Colonic mucosa (tissue), 4 donors: ENCODE measurements around the gene EFCAB13. TPM values are rescaled to one million over a fixed set of nuclear protein-coding genes. Genes with fewer than 3 reads are reported as not detected.
"Not testable (repeated sequence)": the region's sequence is repeated elsewhere in the genome, so short reads cannot be mapped to it uniquely, and the experiment has no call there.

Experiments used
- DNase-seq: peaks from one replicate; pipeline ENCODE4 v3.0.0-alpha.2; 2020
- H3K27ac ChIP-seq: fragments of 200-600 bp; one replicate; pipeline ENCODE4 v1.8.0; 2021
- H3K27me3 ChIP-seq: fragments of 200-600 bp; one replicate; pipeline ENCODE4 v1.8.0; 2021
- H3K36me3 ChIP-seq: fragments of 200-600 bp; one replicate; pipeline ENCODE4 v1.8.0; 2021
- H3K4me1 ChIP-seq: fragments of 200-600 bp; one replicate; pipeline ENCODE4 v1.8.0; 2021; ENCODE audit warnings: mild to moderate bottlenecking
- H3K4me3 ChIP-seq: fragments of 200-600 bp; one replicate; pipeline ENCODE4 v1.8.0; 2021
- H3K9ac ChIP-seq, 2 donors: one replicate each; pipeline ENCODE4 v1.7.0; 2013; ENCODE audit warnings: control low read depth in 2 of 2, low read depth in 2 of 2, low read length in 2 of 2
- H3K9me3 ChIP-seq: fragments of 200-600 bp; one replicate; pipeline ENCODE4 v1.8.0; 2021
- CTCF ChIP-seq: fragments of 200-600 bp; IDR thresholded peaks from one replicate; pipeline ENCODE4 v1.8.0; 2022; ENCODE audit warnings: antibody characterized with exemption, mild to moderate bottlenecking
- intact Hi-C: fragments of 100-400 bp; cut with DNase I; formaldehyde crosslinking; loops from one replicate; pipeline ENCODE4 v1.14.1; 2022
- total RNA-seq, 2 donors: library from RNA; stranded (reverse); fragmentation: NEBNext Ultra II Directional in 1 of 2; extraction: Animal tissue kit (Norgen Biotek cat#: 25700) in 1 of 2; gene quantifications; one replicate each; pipeline ENCODE4 v1.2.1, GENCODE V29; 2021
- donor health status: healthy.
- donor health status: DM: no; HTN: no; CAD: no.
- donor health status: DM: no; HTN: no; CAD: no.

Gene EFCAB13
- total RNA-seq, 2 donors from 2014 or later, result 2.6 to 3.2 TPM

GRCh38 chr17:47367257-47367656 is 43.5 kb downstream of the EFCAB13 start:
- Histone ChIP-seq H3K27ac (no peak overlapping the region), H3K4me1 (no peaks in the 10 kb centered on the region), H3K27me3 (no peaks in the 10 kb centered on the region), H3K9me3 (no peaks in the 10 kb centered on the region), H3K36me3 (no peaks in the 10 kb centered on the region), H3K9ac (no peak overlapping the region), H3K4me3 (no peak overlapping the region)
- intact Hi-C loops, result loop anchor here (10.0 kb wide), 1 partner anchor 248 kb away; no protein-coding TSS in a partner anchor
- TF ChIP-seq CTCF, result no peak
- no peak for DNase-seq

DNA sequence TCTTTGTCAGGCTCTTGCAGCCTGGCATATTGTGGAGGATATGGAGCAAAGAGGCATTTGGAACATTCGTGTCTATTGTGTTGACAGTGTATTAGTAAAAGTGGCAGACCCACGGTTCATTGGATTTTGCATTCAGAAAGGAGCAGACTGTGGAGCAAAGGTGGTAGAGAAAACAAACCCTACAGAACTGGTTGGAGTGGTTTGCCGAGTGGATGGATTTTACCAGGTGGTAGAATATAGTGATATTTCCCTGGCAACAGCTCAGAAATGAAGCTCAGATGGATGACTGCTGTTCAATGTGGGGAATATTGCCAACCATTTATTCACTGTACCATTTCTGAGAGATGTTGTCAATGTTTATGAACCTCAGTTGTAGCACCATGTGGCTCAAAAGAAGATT is 44.5 kb downstream of the EFCAB13 start:
- Histone ChIP-seq H3K4me3 (no peak overlapping the region), H3K9me3 (no peaks in the 10 kb centered on the region), H3K27me3 (no peaks in the 10 kb centered on the region), H3K4me1 (no peaks in the 10 kb centered on the region), H3K9ac (no peak overlapping the region), H3K27ac (no peak overlapping the region), H3K36me3 (no peaks in the 10 kb centered on the region)
- TF ChIP-seq CTCF, result no peak
- intact Hi-C loops, result loop anchor here (10.0 kb wide), 1 partner anchor 247 kb away; no protein-coding TSS in a partner anchor
- no peak for DNase-seq

GRCh38 chr17:47370899-47371298 is 47.1 kb downstream of the EFCAB13 start:
- H3K9ac ChIP-seq, DNase-seq, intact Hi-C loops: not testable (repeated sequence)

DNA sequence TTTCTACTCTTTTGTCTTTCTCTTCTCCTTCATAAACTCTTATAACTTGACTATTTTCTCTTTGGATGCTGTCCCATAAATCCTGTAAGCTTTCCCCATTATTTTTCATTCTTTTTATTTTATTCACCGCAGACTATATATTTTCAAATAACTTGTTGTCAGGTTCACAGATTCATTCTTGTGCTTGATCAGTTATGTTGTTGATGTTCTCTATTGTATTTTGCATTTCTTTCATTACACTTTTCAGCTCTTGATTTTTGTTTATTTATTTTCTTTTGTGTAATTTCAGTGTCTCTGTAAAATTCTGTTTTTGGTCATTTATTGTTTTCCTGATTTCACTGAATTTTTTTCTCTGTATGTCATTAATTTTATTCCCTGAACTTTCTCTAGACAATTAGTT is 49.2 kb downstream of the EFCAB13 start:
- H3K9ac ChIP-seq, result no peak overlapping the region
- intact Hi-C loops, result no loop called here
- DNase-seq, result no peak
- TF ChIP-seq CTCF, result no peak
- no peak overlapping the region for H3K4me3 ChIP-seq
- H3K4me1 ChIP-seq, result no peaks in the 10 kb centered on the region
- no peaks in the 10 kb centered on the region for H3K27me3 ChIP-seq
- H3K36me3 ChIP-seq, result no peaks in the 10 kb centered on the region
- H3K9me3 ChIP-seq, result no peaks in the 10 kb centered on the region
- no peak overlapping the region for H3K27ac ChIP-seq

More at GRCh38 chr17:47370899-47371298, 47.1 kb downstream of the EFCAB13 start:
- not testable (repeated sequence) for H3K27ac ChIP-seq, H3K27me3 ChIP-seq, H3K36me3 ChIP-seq, H3K4me3 ChIP-seq, H3K4me1 ChIP-seq, H3K9me3 ChIP-seq

- no peak for TF ChIP-seq CTCF
- no peaks in the 10 kb centered on the region for H3K9me3 ChIP-seq
- H3K4me1 ChIP-seq, result no peaks in the 10 kb centered on the region
- H3K27ac ChIP-seq, result no peak overlapping the region
- DNase-seq, result no peak
- H3K27me3 ChIP-seq, result no peaks in the 10 kb centered on the region
- intact Hi-C loops, result no loop called here
- no peak overlapping the region for H3K9ac ChIP-seq
- no peak overlapping the region for H3K4me3 ChIP-seq
- H3K36me3 ChIP-seq, result no peaks in the 10 kb centered on the region
Observed at GRCh38 chr17:47376247-47376646, 52.5 kb downstream of the EFCAB13 start.

- H3K27ac ChIP-seq, result no peak overlapping the region
- no peak overlapping the region for H3K4me3 ChIP-seq
- H3K36me3 ChIP-seq, result no peaks in the 10 kb centered on the region
- no peaks in the 10 kb centered on the region for H3K4me1 ChIP-seq
- DNase-seq, result no peak
- no peak for TF ChIP-seq CTCF
- H3K9me3 ChIP-seq, result no peaks in the 10 kb centered on the region
- H3K27me3 ChIP-seq, result no peaks in the 10 kb centered on the region
- no peak overlapping the region for H3K9ac ChIP-seq
- intact Hi-C loops, result no loop called here
Observed at GRCh38 chr17:47388825-47389224, 65.1 kb downstream of the EFCAB13 start.

GRCh38 chr17:47397532-47398128 is 73.9 kb downstream of the EFCAB13 start:
- H3K27ac ChIP-seq, DNase-seq, H3K27me3 ChIP-seq, H3K4me3 ChIP-seq, H3K36me3 ChIP-seq, H3K9me3 ChIP-seq, intact Hi-C loops, H3K9ac ChIP-seq, H3K4me1 ChIP-seq: not testable (repeated sequence)
